Hematopoietic multipotent progenitor cell treated with erythropoietin and hydrocortisone succinate and interleukin-3 and kit ligand, for 15 days (in vitro differentiated cells): Measurements from ENCODE around the gene SRSF4.
"Not testable (repeated sequence)": the region's sequence is repeated elsewhere in the genome, so short reads cannot be mapped to it uniquely, and the experiment has no call there.

Experiments used
- DNase-seq: peaks from one replicate; pipeline ENCODE4 v3.0.0-alpha.2; 2015; ENCODE audit warnings: low spot score

The SRSF4 gene

GRCh38 chr1:29162476-29163138 lies 19.1 kb downstream of the SRSF4 start:
- no peak for DNase-seq

- no peak for DNase-seq
These were observed 19.7 kb downstream of the SRSF4 start for GRCh38 chr1:29162025-29162424.

DNA sequence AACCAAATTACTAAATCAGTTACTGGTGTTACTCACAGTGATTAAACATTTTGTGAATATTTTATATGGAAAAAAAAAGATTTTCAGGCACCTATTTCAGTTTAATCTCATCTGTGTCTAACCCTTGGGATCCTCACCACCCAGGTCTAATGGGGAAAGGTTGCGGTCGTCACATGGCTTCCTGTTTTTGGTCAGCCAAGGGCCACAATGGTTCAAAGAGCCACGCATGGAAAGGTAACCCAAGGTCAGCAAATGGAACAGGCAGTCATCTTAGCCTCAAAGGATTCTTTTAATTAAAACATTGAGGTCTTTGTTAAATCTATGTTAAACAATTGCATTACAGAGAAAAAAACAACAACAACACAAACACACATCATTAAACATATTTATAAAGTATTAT lies 21.9 kb downstream of the SRSF4 start:
- no peak for DNase-seq

DNA sequence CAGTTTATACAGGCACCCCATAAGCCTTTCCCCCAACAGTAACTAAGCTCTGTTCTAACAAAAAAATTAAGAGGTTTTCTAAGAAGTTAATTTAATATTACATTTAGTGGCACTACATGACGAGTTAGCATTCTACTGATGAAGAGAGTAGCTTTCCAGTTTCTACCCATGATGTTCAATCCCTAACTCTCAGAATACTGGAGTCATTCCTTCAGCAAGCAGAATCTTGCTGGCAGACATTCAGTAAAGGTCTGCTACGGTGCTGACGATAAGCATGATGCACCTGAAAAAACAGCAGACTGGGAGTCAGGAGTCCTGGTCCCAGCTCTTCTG lies 24.5 kb downstream of the SRSF4 start:
- no peak for DNase-seq

DNA sequence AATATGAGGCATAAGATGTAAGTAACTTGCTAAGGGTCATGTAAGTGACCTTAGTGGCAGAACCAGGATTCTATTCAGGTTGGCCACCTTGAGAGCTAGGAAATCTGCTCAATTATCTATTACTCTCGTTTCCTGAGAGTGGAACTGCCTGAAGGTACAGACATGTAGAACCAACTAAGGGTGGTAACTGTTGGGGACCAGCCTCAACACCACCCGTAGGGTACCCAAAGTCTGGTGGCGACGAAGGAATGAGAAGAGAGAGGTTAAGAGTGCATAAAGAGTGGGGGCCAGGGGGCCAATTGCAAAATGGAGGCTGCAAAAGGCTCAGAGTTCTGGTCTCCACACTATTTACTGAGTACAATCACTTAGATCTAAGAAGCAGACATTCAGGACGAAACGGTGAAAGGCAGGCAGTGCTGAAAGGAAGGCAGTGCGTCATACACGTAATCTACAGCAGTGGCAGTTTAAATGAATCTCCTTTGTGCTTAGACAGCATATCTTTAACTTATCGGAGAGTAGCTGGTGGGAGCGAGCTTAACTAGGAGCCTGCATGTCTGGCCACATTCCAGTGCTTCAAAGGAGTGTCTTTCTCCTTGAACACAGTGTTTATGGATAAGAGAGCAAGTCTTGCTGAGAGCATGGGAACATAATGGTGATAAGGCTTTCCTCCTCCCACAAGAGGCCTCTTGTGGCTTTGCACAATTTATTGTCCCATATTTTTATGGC lies 25.0 kb downstream of the SRSF4 start:
- peak; percentile 65 for DNase-seq

- DNase-seq: no peak
These were observed 29.5 kb downstream of the SRSF4 start for GRCh38 chr1:29152046-29152805.

GRCh38 chr1:29150346-29150745 lies 31.4 kb downstream of the SRSF4 start:
- DNase-seq: not testable (repeated sequence)

DNA sequence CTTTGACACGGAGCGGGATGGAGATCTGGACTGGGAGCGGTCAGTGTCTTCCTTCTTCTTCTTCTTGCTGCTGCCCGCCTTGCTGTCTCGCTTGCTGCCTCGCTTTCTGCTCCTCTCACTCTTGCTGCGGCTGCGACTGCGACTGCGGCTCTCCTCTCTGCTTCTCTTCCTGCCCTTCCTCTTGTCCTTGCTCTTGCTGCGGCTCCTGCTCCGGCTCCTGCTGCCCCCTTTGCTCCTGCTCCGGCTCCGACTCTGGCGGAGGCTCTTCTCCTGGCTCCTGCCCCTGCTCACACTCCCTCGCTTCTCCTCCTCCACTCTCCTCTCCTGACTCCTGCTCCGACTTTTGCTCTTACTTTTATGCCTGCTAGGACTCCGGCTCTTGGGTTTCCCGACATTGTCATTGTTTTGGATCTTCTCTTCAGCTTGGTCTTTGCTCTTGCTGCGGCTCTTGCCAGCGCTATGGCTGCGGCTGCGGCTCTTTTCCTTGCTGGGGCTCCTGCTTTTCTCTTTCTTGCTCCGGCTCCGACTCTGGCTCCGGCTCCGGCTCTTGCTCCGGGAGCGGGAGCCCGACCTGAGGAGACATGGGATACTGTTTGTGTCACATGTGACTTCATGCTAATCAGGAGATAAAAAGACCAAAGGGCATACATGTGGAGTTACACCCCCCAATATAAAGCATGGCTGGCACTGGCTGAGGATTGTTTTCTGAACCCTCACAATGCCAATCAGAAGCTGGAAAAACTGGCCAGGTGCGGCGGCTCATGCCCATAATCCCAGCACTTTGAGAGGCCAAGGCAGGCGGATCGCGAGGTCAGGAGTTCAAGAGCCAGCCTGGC lies 32.8 kb downstream of the SRSF4 start:
- DNase-seq: no peak

GRCh38 chr1:29145739-29146437 lies 35.8 kb downstream of the SRSF4 start:
- peak; percentile 72 for DNase-seq

DNA sequence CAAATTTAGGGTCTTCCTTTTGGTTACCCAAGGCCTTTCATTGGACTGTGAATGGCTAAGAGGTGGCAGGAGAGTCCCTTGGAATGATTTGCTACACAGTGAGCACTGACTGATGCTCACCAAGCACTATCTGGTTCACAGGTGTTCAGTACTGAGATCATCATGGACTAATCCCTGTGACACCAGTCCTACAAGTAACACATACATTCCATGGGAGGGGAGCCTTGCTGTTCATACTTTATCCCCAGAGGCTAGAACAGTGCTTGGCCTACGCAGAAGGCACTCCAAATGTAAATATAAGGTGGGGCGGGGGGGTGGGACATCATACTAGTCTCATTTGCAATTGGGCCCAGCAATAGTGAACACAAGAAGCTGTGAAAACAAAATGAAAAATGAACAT lies 37.5 kb downstream of the SRSF4 start:
- no peak for DNase-seq

- DNase-seq: no peak
These were observed 39.0 kb downstream of the SRSF4 start for GRCh38 chr1:29142714-29143113.

DNA sequence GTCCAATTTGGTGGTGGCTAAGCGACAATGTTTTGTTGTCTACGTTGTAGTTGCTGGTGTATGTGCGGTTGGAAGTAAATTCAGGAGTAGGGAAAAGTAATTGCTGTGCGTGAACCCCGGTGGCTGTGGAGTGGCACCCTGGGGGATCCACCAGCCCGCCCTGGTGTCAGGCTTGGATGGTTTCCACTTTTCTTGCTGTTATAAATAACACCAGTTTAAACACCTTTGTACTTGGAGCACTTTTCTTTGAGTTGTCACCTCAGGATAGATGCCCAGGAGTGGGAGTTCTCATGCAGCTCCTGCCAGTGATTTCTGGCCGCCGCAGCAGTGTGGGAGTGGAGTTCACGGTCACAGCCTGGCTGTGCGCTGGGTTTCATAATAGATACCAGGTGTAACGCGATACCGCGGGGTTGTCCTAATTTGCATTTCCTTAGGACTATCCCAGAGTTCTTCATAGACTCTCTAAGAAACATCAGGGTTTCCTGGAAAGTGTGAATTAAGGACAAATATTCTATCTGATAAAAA lies 45.2 kb downstream of the SRSF4 start:
- no peak for DNase-seq

- no peak for DNase-seq
These were observed 47.0 kb downstream of the SRSF4 start for GRCh38 chr1:29134695-29135028.

- DNase-seq: no peak
These were observed 47.6 kb downstream of the SRSF4 start for GRCh38 chr1:29133861-29134694.

- not testable (repeated sequence) for DNase-seq
These were observed 50.6 kb downstream of the SRSF4 start for GRCh38 chr1:29131056-29131455.

DNA sequence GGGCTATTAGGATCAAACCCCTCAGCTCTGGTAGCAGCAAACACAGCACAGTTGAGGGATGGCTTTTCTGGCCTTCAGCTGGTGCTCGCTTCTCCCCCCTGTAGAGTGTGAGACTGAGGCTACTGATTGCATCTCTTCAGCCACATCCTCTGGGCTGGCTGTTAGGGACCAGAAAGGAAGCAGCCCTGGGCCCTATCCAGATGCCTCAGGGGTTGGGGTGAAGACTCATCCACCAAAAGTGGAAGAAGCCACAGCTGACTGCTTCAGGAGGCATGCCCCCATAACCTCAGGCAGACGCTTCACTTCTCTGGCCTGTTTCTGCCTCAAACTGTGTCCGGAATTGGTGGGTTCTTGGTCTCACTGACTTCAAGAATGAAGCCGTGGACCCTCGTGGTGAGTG lies 51.8 kb downstream of the SRSF4 start:
- DNase-seq: no peak

GRCh38 chr1:29128739-29129138 lies 53.0 kb downstream of the SRSF4 start:
- DNase-seq: no peak

GRCh38 chr1:29126198-29126597 lies 55.5 kb downstream of the SRSF4 start:
- no peak for DNase-seq

DNA sequence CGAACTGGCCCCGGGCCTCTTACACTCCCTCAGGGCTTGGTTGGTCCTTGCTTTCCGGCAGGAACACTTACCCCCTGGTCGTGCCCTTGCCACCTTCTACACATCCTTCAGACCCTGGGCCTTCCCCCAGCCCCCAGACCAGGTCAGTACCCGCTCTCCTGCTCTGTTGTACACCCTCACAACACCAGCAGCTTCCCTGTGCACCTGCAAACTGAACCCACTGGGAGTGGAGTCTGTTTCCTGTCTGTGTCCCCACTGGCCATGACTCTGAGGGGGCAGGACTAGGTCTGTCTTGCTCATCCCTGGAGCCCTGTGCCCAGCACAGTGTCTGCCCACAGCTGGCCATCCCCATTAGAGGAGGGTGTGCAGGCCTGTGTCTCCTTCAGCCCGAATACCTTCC lies 55.9 kb downstream of the SRSF4 start:
- DNase-seq: no peak

- no peak for DNase-seq
These were observed 56.5 kb downstream of the SRSF4 start for GRCh38 chr1:29125237-29125641.
